Immature natural killer cell (primary cell): ENCODE results near the gene ADCY2. TPM values are rescaled to one million over a fixed set of nuclear protein-coding genes. Genes with fewer than 3 reads are reported as not detected.

Source experiments
- DNase-seq, 3 donors: peaks; one replicate each; pipeline ENCODE4 v3.0.0; 2022; ENCODE audit warnings: mixed read lengths in 1 of 3
- H3K27ac Mint-ChIP-seq, 6 donors: one replicate each; pipeline ENCODE4 v1.8.0; 2020; ENCODE audit warnings: mixed read lengths in 6 of 6, mild to moderate bottlenecking in 5 of 6, inconsistent platforms in 4 of 6, moderate library complexity in 3 of 6
- H3K27me3 Mint-ChIP-seq, 3 donors: one replicate each; pipeline ENCODE4 v1.8.0; 2020 to 2021; ENCODE audit warnings: low read depth in 3 of 3, mild to moderate bottlenecking in 3 of 3, mixed read lengths in 3 of 3, moderate library complexity in 3 of 3, inconsistent platforms in 1 of 3
- H3K36me3 Mint-ChIP-seq, 3 donors: one replicate each; pipeline ENCODE4 v1.8.0; 2020; ENCODE audit warnings: mixed read lengths in 3 of 3, inconsistent platforms in 2 of 3, mild to moderate bottlenecking in 2 of 3
- H3K4me1 Mint-ChIP-seq, 2 donors: one replicate each; pipeline ENCODE4 v1.8.0; 2020; ENCODE audit warnings: inconsistent platforms in 2 of 2, mild to moderate bottlenecking in 2 of 2, mixed read lengths in 2 of 2, moderate library complexity in 1 of 2
- H3K4me3 Mint-ChIP-seq, 5 donors: one replicate each; pipeline ENCODE4 v1.8.0; 2020; ENCODE audit warnings: mild to moderate bottlenecking in 5 of 5, mixed read lengths in 5 of 5, inconsistent platforms in 3 of 5, moderate library complexity in 3 of 5
- H3K9me3 Mint-ChIP-seq, 6 donors: one replicate each; pipeline ENCODE4 v1.8.0; 2020; ENCODE audit warnings: mild to moderate bottlenecking in 6 of 6, mixed read lengths in 6 of 6, inconsistent platforms in 4 of 6, moderate library complexity in 3 of 6
- polyA plus RNA-seq, 3 donors: library from polyadenylated mRNA; unstranded; fragments of 300-500 nt; fragmentation: Illumina TruSeq; gene quantifications; one replicate each; pipeline ENCODE4 v1.2.3, GENCODE V29; 2021

Gene ADCY2
- polyA plus RNA-seq, 3 donors from 2014 or later = not detected

GRCh38 chr5:7773178-7773577 lies 377.2 kb downstream of the ADCY2 start:
- H3K27ac Mint-ChIP-seq = no peak overlapping the region
- H3K4me3 Mint-ChIP-seq = no peak overlapping the region
- H3K27me3 Mint-ChIP-seq = peaks cover 0 to 6% (median 3%) of the 10 kb centered on the region in 3 donors
- DNase-seq = no peak
- H3K9me3 Mint-ChIP-seq = peaks cover 0 to 3% (median 0%) of the 10 kb centered on the region in 6 donors
- H3K36me3 Mint-ChIP-seq = no peaks in the 10 kb centered on the region
- no peaks in the 10 kb centered on the region for H3K4me1 Mint-ChIP-seq

DNA sequence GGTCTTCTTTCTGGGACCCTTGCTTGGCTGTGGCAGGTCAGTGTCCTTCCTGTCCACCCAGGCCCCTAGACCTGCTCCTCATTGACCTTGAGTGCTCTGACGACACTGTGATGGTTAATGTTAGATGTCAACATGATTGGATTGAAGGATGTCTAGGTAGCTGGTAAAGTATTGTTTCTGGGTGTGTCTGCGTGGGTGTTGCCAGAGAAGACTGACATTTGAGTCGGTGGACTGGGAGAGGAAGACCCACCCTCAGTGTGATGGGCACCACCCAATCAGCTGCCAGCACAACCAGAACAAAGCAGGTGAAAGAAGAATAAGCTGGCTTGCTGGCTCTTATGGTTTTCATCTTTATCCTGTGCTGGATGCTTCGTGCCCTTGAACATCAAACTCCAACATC lies 380.5 kb downstream of the ADCY2 start:
- Mint-ChIP-seq H3K27me3 (peaks cover 7 to 13% (median 8%) of the 10 kb centered on the region in 3 donors), H3K4me3 (no peak overlapping the region), H3K27ac (no peak overlapping the region), H3K4me1 (peaks cover 9 to 16% of the 10 kb centered on the region in 2 donors), H3K36me3 (no peaks in the 10 kb centered on the region), H3K9me3 (peaks cover 0 to 3% (median 0%) of the 10 kb centered on the region in 6 donors)
- no peak for DNase-seq

DNA sequence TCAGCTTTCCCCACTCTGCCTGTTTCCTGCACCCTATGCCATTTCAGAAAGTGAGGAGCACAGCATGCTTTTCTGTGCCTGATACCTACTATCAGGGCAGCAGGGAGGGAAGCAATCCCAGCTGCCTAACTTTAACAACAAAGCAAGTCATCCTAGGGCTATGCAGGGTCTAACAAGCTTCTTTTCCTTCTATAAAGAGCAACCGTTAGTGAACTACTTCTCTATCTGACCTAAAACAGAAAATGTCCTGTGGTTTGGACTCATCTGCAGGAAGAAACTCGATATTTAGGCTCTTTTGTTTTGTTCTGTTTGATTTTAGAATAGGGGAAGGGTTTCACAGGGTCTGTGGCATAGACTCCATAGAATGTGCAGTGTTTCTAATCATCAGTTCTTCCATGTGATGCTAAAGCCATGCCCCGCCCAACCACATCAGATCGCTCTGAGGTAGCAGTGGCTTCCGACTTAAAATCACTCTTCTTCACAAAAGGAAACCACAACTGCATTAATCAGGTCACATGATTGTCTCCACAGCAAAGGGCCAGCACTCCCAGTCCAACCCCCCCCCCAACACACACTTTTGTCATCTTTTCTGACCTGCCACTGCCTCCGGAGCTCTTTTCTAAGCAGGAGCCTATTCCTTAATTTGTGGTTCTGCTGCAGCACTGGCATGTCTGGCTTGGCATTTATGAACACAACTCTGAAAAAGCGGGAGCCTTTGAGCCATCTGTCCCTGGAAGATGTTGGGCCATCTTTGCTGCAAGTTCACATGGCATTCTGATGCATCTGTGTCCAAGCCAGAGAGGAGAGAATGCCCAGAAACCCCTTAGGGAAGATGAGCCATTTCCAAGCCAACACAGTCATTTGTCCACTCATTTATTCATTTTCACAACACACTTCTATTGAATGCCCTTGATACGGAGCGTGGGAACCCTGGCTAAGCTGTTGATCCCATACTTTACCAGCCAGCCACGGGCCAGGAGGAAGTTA lies 383.4 kb downstream of the ADCY2 start:
- peaks cover 9 to 16% of the 10 kb centered on the region in 2 donors for H3K4me1 Mint-ChIP-seq

DNA sequence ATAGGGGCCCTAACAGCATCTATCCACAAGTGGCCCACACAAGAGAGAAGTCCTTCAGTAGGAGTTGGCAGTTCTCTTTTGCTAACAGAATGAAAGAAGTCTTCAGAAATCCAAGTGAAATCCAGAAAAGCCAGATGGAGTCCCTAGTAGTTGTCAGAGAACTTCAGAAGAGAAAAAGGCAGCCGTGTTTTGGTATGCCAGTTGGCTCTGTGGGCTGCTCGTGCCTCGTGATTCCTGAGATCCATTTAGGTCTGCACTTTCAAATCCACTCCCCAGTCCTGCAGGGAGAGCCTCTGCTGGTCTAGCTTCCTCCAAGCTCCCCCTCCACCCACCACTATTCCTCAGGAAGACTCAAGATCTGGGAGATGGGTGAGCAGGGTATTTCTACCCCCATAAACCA lies 386.0 kb downstream of the ADCY2 start:
- H3K27me3 Mint-ChIP-seq = peaks cover 8 to 12% (median 10%) of the 10 kb centered on the region in 3 donors

More for the DNA sequence above, 383.4 kb downstream of the ADCY2 start:
- H3K9me3 Mint-ChIP-seq = peaks cover 0 to 3% (median 1%) of the 10 kb centered on the region in 6 donors
- H3K27me3 Mint-ChIP-seq = peaks cover 8 to 13% (median 9%) of the 10 kb centered on the region in 3 donors
- H3K4me3 Mint-ChIP-seq = peak overlapping the region in 1 of 5 donors; percentile 20
- no peaks in the 10 kb centered on the region for H3K36me3 Mint-ChIP-seq
- peak; percentile 19 to 36 (median 26) for DNase-seq
- no peak overlapping the region for H3K27ac Mint-ChIP-seq

DNA sequence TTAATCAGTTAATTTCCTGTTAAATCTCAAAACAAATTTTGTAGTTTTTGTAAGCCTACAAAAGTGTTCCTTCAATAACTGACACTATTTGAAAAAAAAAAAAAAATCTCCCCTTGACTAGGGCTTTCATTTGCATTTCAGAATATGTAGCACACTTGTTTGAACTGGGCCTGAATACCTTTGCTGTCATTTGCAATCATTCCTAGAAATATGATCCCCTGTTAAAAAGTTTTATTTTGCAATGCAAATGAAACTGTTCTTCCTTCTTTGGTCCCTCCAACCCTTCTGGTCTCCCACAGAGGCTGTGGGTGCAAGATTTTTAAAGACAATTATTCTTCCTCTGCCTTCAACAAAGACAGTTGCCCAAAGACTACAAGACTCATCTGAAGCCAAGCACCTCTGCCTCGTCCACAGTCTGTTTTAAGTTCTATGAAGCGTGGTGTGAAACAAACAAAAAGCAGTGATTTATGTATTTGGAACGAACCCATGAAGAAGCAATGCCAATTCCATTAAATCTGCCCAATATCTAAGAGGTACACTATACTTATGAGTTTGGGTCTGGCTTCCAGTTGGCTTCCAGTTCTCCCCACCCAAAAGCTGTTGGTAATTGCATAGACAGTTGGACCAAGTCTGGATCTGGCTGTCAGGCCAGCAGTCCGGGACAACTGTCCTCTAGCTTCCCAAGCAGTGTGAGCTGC lies 388.9 kb downstream of the ADCY2 start:
- Mint-ChIP-seq H3K9me3 (peaks cover 0 to 6% (median 0%) of the 10 kb centered on the region in 6 donors), H3K4me3 (no peak overlapping the region), H3K36me3 (no peaks in the 10 kb centered on the region), H3K4me1 (peaks cover 0 to under 1% of the 10 kb centered on the region in 2 donors), H3K27me3 (peaks cover 4 to 6% (median 5%) of the 10 kb centered on the region in 3 donors), H3K27ac (no peak overlapping the region)
- DNase-seq = no peak

More for the DNA sequence above, 386.0 kb downstream of the ADCY2 start:
- Mint-ChIP-seq H3K9me3 (peaks cover 0 to 3% (median 0%) of the 10 kb centered on the region in 6 donors), H3K4me3 (no peak overlapping the region), H3K27ac (no peak overlapping the region), H3K36me3 (no peaks in the 10 kb centered on the region), H3K4me1 (peaks cover 9 to 16% of the 10 kb centered on the region in 2 donors)
- no peak for DNase-seq

GRCh38 chr5:7787770-7788169 lies 391.8 kb downstream of the ADCY2 start:
- Mint-ChIP-seq H3K36me3 (no peaks in the 10 kb centered on the region), H3K4me3 (no peak overlapping the region), H3K27ac (no peak overlapping the region), H3K4me1 (no peaks in the 10 kb centered on the region), H3K9me3 (peaks cover 0 to 3% (median 0%) of the 10 kb centered on the region in 6 donors), H3K27me3 (peaks cover 2 to 8% (median 4%) of the 10 kb centered on the region in 3 donors)
- no peak for DNase-seq

- no peaks in the 10 kb centered on the region for H3K4me1 Mint-ChIP-seq
- no peak overlapping the region for H3K27ac Mint-ChIP-seq
- H3K4me3 Mint-ChIP-seq = no peak overlapping the region
- H3K27me3 Mint-ChIP-seq = peaks cover 2 to 7% (median 4%) of the 10 kb centered on the region in 3 donors
- H3K9me3 Mint-ChIP-seq = peaks cover 0 to 3% (median 0%) of the 10 kb centered on the region in 6 donors
- no peaks in the 10 kb centered on the region for H3K36me3 Mint-ChIP-seq
- no peak for DNase-seq
Measured at GRCh38 chr5:7789567-7789966, 393.6 kb downstream of the ADCY2 start.

DNA sequence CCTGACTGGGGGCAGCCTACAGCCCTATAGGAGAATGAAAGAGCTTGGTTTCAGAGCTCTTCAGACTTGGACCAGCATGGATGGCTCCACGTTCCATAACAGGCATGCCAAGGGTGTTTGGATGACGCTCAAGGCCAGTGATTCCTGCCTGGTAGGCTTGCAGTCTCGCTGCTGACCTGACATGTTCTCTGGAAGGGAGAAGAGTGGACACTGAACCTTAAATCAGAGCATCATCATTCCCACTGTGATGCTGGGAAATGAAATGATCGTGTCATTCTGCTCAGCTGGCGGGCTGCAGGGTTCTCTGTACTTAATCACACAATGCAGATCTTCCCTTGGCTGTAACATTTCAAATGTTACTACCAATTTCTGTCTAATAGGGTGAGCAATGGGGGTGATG lies 398.0 kb downstream of the ADCY2 start:
- H3K27me3 Mint-ChIP-seq = peaks cover 0 to 12% (median 3%) of the 10 kb centered on the region in 3 donors
- H3K4me3 Mint-ChIP-seq = no peak overlapping the region
- H3K36me3 Mint-ChIP-seq = no peaks in the 10 kb centered on the region
- H3K4me1 Mint-ChIP-seq = no peaks in the 10 kb centered on the region
- peaks cover 0 to 1% (median 0%) of the 10 kb centered on the region in 6 donors for H3K9me3 Mint-ChIP-seq
- no peak for DNase-seq
- no peak overlapping the region for H3K27ac Mint-ChIP-seq

DNA sequence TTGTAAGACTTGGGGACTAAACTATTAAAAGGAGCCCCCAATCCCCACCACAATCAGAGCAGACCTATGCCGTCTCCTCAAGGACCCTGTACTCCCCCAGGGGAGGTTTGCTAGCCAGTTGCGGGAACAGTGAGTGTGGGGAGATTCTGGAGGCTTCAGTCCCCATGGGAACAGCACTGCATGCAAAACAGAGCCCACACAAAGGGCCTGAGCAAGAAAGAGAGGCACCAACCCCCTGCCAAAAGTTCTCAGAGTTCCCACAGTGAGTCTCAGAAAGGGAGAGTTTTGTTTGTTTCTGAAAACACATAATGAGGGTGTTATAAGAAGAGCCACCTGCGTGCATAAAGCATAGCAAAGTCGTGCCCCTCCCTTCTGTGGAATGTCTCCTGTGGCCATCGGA lies 398.4 kb downstream of the ADCY2 start:
- peaks cover 0 to 12% (median 3%) of the 10 kb centered on the region in 3 donors for H3K27me3 Mint-ChIP-seq
- H3K36me3 Mint-ChIP-seq = no peaks in the 10 kb centered on the region
- no peak overlapping the region for H3K4me3 Mint-ChIP-seq
- H3K9me3 Mint-ChIP-seq = peaks cover 0 to 1% (median 0%) of the 10 kb centered on the region in 6 donors
- no peak overlapping the region for H3K27ac Mint-ChIP-seq
- no peak for DNase-seq
- H3K4me1 Mint-ChIP-seq = no peaks in the 10 kb centered on the region

GRCh38 chr5:7794823-7795222 lies 398.9 kb downstream of the ADCY2 start:
- Mint-ChIP-seq H3K36me3 (no peaks in the 10 kb centered on the region), H3K27me3 (peaks cover 0 to 12% (median 3%) of the 10 kb centered on the region in 3 donors), H3K27ac (no peak overlapping the region), H3K9me3 (no peaks in the 10 kb centered on the region), H3K4me3 (no peak overlapping the region), H3K4me1 (no peaks in the 10 kb centered on the region)
- no peak for DNase-seq

- no peaks in the 10 kb centered on the region for H3K9me3 Mint-ChIP-seq
- H3K4me1 Mint-ChIP-seq = no peaks in the 10 kb centered on the region
- H3K4me3 Mint-ChIP-seq = no peak overlapping the region
- no peak overlapping the region for H3K27ac Mint-ChIP-seq
- no peak for DNase-seq
- no peaks in the 10 kb centered on the region for H3K36me3 Mint-ChIP-seq
- peaks cover 0 to 12% (median 3%) of the 10 kb centered on the region in 3 donors for H3K27me3 Mint-ChIP-seq
Measured at GRCh38 chr5:7795306-7795705, 399.4 kb downstream of the ADCY2 start.

- H3K9me3 Mint-ChIP-seq = no peaks in the 10 kb centered on the region
- no peaks in the 10 kb centered on the region for H3K4me1 Mint-ChIP-seq
- DNase-seq = no peak
- H3K27ac Mint-ChIP-seq = no peak overlapping the region
- no peak overlapping the region for H3K4me3 Mint-ChIP-seq
- H3K36me3 Mint-ChIP-seq = no peaks in the 10 kb centered on the region
- H3K27me3 Mint-ChIP-seq = peaks cover 0 to 14% (median 2%) of the 10 kb centered on the region in 3 donors
Measured at GRCh38 chr5:7801891-7802614, 406.1 kb downstream of the ADCY2 start.

- DNase-seq = no peak
- H3K9me3 Mint-ChIP-seq = no peaks in the 10 kb centered on the region
- H3K36me3 Mint-ChIP-seq = no peaks in the 10 kb centered on the region
- no peaks in the 10 kb centered on the region for H3K4me1 Mint-ChIP-seq
- H3K27me3 Mint-ChIP-seq = peaks cover 0 to 12% (median 6%) of the 10 kb centered on the region in 3 donors
- H3K27ac Mint-ChIP-seq = no peak overlapping the region
- H3K4me3 Mint-ChIP-seq = no peak overlapping the region
Measured at GRCh38 chr5:7802855-7803254, 406.9 kb downstream of the ADCY2 start.
